SU-DHL-6 (cell line): ENCODE data around the gene CLEC17A.

Source experiments
- EZH2phosphoT487 ChIP-seq: fragments of 200-600 bp; sonication (generic), shearing (Covaris generic); conservative IDR thresholded peaks from 2 replicates; pipeline ENCODE4 v1.6.1; 2018; ENCODE audit warnings: mild to moderate bottlenecking, antibody characterized with exemption, low read length, moderate library complexity, mixed read lengths
- TF ChIP-seq, protein P1 (sequence below): fragments of 200-600 bp; sonication (generic); IDR thresholded peaks from one replicate; pipeline ENCODE4 v1.5.1; 2017; ENCODE audit warnings: antibody characterized with exemption, mild to moderate bottlenecking, low read length, moderate library complexity; ENCODE audit not compliant: insufficient read depth, poor library complexity, severe bottlenecking

DNA sequence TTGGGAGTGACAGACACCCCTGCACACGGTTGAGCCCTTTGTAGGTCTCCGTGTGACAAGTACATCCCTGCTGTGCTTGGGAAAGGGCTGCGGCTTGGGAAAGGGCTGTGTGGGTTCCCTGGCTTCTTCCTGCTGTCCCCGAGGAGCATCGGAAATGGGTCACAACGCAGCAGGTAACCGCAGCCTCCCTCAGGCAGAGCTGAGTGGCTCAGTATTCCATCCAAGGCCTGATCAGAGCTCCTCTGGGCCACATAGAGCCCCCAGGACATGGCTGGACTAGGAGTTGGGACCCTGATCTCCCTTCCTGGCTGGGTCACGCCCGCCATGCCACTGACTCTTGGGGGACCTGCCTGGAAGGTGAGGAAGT, 37.2 kb upstream of the CLEC17A start:
- TF ChIP-seq, protein P1, sequence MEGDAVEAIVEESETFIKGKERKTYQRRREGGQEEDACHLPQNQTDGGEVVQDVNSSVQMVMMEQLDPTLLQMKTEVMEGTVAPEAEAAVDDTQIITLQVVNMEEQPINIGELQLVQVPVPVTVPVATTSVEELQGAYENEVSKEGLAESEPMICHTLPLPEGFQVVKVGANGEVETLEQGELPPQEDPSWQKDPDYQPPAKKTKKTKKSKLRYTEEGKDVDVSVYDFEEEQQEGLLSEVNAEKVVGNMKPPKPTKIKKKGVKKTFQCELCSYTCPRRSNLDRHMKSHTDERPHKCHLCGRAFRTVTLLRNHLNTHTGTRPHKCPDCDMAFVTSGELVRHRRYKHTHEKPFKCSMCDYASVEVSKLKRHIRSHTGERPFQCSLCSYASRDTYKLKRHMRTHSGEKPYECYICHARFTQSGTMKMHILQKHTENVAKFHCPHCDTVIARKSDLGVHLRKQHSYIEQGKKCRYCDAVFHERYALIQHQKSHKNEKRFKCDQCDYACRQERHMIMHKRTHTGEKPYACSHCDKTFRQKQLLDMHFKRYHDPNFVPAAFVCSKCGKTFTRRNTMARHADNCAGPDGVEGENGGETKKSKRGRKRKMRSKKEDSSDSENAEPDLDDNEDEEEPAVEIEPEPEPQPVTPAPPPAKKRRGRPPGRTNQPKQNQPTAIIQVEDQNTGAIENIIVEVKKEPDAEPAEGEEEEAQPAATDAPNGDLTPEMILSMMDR = no peak
- no peak for TF ChIP-seq EZH2phosphoT487
